ENCODE data around the gene GMNC.
A peak's percentile ranks its signal among the peaks of the same experiment; 100 is the strongest.
"Not testable (repeated sequence)": the region's sequence is repeated elsewhere in the genome, so short reads cannot be mapped to it uniquely, and the experiment has no call there.

GMNC gene

DNA sequence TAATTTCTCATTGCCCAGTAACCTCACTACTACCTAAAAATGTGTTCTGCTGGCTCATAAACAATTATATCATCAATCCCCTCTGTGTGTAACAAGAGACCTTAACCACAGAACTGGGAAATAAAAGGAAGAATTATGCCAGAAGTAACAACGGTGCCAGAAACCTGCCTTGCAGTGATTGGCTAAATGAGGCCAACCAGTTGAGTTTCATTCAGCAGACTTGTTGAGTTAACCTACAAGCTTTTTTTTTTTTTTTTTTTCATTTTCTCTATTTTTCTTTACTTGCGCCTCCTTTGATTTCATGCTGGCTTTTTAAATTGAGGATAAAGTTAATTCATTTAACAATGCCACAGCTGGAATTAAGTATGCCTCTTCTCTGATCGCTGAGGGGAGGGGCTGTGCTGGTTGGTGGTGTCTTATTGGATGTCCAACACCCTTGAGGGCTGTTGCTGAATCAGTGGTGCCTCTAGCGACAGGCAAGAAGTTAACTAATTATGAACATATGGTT lies 30.0 kb upstream of the GMNC start:
- in situ Hi-C loops (cut with HindIII; ENCODE audit: low pct_ligation_motif_present, low sequenced_read_pairs) = no loop called here

DNA sequence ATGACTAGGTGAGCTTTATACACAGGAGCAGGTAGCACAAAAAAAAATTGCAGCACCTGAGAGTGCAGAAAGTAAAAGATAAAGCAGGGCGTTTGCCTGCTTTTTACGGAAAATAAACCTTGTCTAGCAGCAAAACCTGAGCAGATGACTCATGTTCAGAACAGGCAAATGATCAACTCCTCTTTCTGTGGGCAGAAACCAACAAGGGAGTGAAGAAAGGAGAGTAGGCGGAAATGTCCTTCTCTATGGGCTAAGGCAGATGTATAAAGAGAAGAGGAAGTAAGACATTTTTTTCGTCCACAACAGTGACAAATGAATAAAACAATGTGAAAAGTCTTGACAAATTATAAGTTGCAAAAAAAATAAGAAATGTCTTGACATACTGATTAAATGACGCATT lies 24.5 kb upstream of the GMNC start:
- in situ Hi-C loops (cut with HindIII; ENCODE audit: low pct_ligation_motif_present, low sequenced_read_pairs) = no loop called here

More for the DNA sequence above, 30.0 kb upstream of the GMNC start:
- H3K36me3 ChIP-seq (replicated peaks) = no peaks in the 10 kb centered on the region
- H3K27me3 ChIP-seq (replicated peaks) = no peaks in the 10 kb centered on the region
- no peak overlapping the region for H3K27ac ChIP-seq
- no peak for DNase-seq
- no peak overlapping the region for H3K4me3 ChIP-seq (ENCODE audit: low read depth, low read length)
- TF ChIP-seq, protein P1, sequence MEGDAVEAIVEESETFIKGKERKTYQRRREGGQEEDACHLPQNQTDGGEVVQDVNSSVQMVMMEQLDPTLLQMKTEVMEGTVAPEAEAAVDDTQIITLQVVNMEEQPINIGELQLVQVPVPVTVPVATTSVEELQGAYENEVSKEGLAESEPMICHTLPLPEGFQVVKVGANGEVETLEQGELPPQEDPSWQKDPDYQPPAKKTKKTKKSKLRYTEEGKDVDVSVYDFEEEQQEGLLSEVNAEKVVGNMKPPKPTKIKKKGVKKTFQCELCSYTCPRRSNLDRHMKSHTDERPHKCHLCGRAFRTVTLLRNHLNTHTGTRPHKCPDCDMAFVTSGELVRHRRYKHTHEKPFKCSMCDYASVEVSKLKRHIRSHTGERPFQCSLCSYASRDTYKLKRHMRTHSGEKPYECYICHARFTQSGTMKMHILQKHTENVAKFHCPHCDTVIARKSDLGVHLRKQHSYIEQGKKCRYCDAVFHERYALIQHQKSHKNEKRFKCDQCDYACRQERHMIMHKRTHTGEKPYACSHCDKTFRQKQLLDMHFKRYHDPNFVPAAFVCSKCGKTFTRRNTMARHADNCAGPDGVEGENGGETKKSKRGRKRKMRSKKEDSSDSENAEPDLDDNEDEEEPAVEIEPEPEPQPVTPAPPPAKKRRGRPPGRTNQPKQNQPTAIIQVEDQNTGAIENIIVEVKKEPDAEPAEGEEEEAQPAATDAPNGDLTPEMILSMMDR (IDR thresholded peaks at IDR 0.05; ENCODE audit: low read depth, low read length, missing control alignments) = no peak

DNA sequence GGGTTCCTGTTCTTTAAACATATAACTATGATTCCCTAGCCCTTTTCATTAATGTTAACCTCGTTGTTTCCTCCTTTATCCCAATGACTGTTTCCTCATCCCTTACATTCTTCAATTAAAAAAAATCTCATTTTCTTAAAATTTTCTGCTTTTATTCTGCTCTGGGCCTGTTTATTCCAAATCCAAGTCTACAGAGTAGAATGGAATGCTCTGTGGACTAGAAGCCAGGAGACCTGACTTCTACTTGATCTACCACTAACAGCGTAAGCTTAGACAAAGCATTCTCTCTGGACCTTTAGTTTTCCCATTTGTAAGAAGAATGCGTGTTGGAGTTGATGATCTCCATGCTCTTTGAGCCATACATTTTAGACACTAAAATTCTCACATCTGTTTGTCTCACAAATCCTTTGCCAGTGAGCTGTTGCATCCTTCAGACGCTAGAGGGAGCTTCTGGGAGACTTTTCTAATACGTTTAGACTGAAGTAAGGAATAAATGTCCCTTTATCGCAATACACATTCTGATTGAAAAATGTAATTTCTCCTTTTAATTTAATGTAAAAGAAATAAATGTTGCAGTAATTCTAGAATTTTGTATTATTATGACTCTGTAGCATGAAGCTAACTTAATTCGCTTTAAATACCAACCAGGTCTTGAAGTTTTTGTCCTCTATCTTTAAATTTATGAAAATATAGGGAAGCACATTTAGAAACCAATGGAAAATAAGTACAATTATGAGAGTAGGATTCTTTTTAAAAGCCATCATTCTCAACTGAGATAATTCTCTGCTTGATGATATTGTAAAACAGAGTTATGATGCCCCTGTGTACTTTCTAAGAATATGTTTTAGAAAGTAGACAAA lies 21.7 kb upstream of the GMNC start:
- Histone ChIP-seq H3K4me3 (ENCODE audit: low read depth, low read length) (no peak overlapping the region), H3K36me3 (replicated peaks) (no peaks in the 10 kb centered on the region), H3K27me3 (replicated peaks) (no peaks in the 10 kb centered on the region), H3K27ac (no peak overlapping the region)
- peak; percentile 65 for DNase-seq
- in situ Hi-C loops (cut with HindIII; ENCODE audit: low pct_ligation_motif_present, low sequenced_read_pairs) = no loop called here
- TF ChIP-seq, protein P1 (IDR thresholded peaks at IDR 0.05; ENCODE audit: low read depth, low read length, missing control alignments) = peak; percentile 95

More for the DNA sequence above, 24.5 kb upstream of the GMNC start:
- Histone ChIP-seq H3K36me3 (replicated peaks) (no peaks in the 10 kb centered on the region), H3K27me3 (replicated peaks) (no peaks in the 10 kb centered on the region), H3K4me3 (ENCODE audit: low read depth, low read length) (no peak overlapping the region), H3K27ac (no peak overlapping the region)
- DNase-seq = no peak
- TF ChIP-seq, protein P1 (IDR thresholded peaks at IDR 0.05; ENCODE audit: low read depth, low read length, missing control alignments) = no peak

DNA sequence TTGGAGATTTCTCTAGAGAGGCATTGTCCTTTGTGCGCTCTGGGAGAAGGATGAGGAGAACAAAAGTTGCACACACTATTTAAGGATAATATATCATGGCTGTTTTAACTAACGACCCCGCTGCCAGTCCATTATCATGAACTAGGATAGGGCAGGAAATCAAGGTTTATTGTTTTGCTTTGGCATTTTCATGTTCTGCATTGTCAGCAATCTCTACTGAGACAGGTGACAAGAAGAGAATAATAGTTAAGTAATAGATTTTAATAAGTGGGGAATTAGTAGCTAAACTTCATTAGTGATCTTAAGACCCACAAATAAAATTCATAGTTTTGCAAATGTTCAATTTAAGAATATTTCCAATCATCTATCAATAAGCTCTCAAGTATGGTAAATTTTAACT lies 20.6 kb upstream of the GMNC start:
- H3K36me3 ChIP-seq (replicated peaks) = no peaks in the 10 kb centered on the region
- no peak overlapping the region for H3K4me3 ChIP-seq (ENCODE audit: low read depth, low read length)
- H3K27me3 ChIP-seq (replicated peaks) = no peaks in the 10 kb centered on the region
- TF ChIP-seq, protein P1 (IDR thresholded peaks at IDR 0.05; ENCODE audit: low read depth, low read length, missing control alignments) = no peak
- DNase-seq = no peak
- in situ Hi-C loops (cut with HindIII; ENCODE audit: low pct_ligation_motif_present, low sequenced_read_pairs) = no loop called here
- H3K27ac ChIP-seq = no peak overlapping the region

DNA sequence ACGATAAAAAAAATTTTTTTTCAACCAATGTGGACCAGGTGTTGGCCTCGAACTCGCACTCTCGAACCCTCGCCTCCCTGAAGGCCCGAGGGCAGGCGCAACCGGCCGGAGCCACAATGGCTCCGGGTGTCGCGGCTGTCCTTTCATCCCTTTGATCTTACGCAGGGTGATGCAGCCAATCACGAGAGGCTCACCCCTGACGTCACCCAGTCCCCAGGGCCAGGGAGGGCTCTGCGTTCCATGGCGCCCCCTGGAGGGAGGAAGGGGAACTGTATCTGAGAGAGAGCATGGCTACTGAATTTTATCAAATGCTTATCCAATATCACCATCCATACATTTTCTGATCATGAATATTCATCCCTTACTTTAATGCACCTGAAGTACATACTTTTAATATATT lies 15.4 kb upstream of the GMNC start:
- no peak for DNase-seq
- in situ Hi-C loops (cut with HindIII; ENCODE audit: low pct_ligation_motif_present, low sequenced_read_pairs) = no loop called here
- Histone ChIP-seq H3K27me3 (replicated peaks) (no peaks in the 10 kb centered on the region), H3K36me3 (replicated peaks) (no peaks in the 10 kb centered on the region), H3K4me3 (ENCODE audit: low read depth, low read length) (no peak overlapping the region), H3K27ac (no peak overlapping the region)
- TF ChIP-seq, protein P1 (IDR thresholded peaks at IDR 0.05; ENCODE audit: low read depth, low read length, missing control alignments) = peak; percentile 56

DNA sequence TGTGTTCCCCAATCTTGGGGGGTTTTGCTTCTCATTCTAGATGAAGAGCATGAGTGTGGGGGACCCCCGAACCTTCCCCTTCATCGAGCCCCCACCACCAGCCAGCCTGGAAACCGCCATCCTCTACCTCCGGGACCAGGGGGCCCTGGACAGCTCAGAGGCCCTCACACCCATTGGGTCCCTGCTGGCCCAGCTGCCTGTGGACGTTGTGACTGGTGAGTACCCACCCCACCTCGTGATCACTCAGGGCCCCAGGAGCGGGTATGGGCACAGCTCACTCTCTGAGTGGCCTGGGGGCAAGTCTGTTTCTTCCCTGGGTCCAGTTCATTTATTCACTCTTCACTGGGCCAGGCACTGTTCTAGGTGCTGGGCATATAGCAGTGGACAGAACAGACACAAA lies 13.9 kb upstream of the GMNC start:
- in situ Hi-C loops (cut with HindIII; ENCODE audit: low pct_ligation_motif_present, low sequenced_read_pairs); H3K4me3 ChIP-seq (ENCODE audit: low read depth, low read length); H3K27ac ChIP-seq: not testable (repeated sequence)

DNA sequence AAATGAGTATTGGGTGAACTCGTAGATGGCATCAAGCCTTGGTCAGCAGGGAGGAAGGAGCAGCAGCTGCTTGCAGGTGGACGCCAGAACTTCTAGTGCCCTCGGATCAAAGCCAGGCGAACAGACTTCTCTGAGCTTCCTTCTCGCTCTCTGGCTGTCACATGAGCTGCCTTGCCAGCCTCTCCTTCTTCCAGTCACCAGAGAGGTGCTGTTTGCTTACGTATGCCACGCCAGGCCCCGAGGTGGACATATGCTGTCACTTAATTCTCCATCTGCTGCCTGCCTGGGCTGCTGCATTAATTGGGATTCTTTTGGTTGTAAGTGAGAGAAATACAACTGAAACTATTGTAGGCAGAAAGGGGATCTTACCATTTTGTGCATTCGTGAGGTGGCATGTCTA lies 12.6 kb upstream of the GMNC start:
- in situ Hi-C loops (cut with HindIII; ENCODE audit: low pct_ligation_motif_present, low sequenced_read_pairs); H3K27me3 ChIP-seq (replicated peaks); H3K36me3 ChIP-seq (replicated peaks); H3K4me3 ChIP-seq (ENCODE audit: low read depth, low read length); H3K27ac ChIP-seq; DNase-seq: not testable (repeated sequence)

More for the DNA sequence above, 13.9 kb upstream of the GMNC start:
- DNase-seq; H3K36me3 ChIP-seq (replicated peaks); H3K27me3 ChIP-seq (replicated peaks): not testable (repeated sequence)
